DMS114 treated with DMSO at 0.1 percent for 48 hours (cell line): ENCODE results near the gene XXYLT1.
"Not testable (repeated sequence)": the region's sequence is repeated elsewhere in the genome, so short reads cannot be mapped to it uniquely, and the experiment has no call there.

Experiments
- DNase-seq: peaks from one replicate; lab custom pipeline; 2025; ENCODE audit not compliant: unreplicated experiment; lab: John Stamatoyannopoulos, UW

The XXYLT1 gene

DNA sequence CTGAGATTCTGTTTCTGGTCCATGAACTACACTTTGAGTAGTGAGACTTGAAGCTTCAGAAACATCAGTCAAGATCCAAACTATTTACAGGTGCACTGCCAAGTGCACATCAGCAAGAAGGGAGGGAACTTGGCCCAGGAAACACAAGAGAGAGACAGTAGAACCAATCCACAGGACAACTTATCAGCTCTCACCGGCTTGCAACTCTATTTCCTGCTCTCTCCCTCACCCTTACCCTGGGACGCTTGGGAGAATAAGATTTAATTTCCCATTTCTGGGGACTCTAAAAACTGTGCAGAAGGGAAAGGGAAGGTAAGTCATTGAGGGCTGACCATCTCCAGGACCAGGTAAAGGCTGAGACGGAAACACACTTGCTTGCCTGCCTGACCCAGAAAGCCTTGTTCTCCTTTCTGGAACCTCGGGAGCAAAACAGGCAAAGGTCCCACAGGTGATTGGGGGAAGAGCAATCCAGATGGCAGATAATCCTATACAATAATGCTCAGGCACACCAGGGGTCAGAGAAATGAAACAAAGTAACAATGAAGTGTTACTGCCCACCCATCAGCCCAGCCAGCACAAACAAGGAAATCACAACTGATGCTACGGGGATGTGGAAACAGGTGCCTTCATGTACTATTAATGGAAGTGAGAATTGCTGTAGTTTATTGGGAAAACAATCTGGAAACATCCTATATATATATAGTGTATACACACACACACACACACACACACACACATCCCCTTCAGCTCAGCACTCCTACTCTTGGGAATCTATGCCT lies 154.4 kb downstream of the XXYLT1 start:
- no peak for DNase-seq

DNA sequence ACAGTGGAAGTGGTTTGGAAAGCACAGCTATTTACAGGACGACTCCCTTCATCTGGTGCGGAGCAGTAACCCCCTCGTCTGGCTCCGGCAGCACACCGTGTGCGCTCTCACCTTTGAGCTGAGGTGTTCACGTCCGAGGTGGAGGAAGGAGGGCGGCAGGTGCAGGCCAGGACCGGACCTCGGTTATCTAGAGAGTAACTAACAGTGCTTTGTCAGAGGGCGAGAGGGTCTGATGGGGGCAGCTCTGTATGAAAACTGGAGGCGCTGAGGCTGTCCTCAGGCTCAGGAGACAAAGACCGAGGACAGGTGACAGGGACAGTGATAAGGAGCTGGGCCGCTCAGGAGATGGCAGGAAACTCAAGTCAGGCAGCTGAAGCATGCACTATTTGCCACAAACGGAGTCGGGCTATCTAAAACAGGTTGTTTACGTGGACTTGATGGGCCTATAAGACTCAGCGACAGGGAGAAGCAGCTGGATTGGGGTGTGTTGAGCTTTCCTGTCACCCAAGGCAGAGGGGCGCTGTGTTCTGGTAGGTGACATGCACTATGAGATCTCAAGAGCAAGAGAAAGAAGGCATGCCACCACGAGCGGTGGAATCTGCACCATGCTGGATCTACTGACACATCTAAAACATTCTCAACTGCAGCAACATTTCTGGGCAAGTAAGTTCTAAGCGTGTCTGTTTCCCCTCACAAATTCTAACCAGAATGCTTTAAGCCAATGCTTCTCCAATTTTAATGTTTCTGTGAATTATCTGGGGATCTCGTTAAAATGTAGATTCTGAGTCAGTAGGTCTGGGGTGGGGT lies 155.2 kb downstream of the XXYLT1 start:
- DNase-seq, result no peak

DNA sequence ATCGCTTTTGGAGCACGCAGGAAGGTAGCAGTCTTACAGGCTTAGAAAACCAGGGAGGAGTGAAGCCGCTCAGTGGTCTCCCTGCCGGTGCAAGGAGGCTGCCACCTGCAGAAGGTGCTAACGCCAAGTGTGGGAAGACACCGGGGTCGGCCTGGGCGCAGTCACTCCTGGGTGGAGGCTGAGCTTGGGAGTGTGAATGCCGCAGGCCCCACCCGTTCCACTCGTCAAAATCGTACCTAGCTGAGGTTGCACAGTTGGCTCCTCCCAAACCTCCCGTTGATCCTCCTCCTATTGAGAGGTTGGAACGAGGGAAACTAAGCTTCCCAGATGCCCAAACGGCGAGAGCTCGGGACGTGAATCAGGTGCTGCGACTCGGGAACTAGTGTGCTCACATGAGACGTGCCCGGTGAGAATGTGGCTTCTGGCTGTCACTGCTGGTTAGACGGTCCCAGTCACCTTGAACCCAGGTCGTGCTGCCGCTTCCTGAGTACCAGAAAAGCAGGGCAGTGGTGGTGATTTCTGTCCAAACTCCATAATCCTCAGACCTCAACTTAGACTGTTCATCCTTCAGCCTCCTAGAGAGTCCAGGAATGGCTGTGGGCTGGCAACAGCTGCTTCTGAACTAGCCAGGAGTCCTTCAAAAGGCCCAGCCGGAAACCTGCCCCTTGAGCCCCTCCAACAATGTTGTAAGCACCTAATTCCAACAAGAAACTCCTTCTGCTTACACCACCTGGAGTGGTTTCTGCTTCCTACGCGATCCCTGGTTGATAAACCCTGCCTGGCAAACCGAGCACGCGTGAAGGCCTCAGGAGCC lies 156.0 kb downstream of the XXYLT1 start:
- DNase-seq, result no peak

DNA sequence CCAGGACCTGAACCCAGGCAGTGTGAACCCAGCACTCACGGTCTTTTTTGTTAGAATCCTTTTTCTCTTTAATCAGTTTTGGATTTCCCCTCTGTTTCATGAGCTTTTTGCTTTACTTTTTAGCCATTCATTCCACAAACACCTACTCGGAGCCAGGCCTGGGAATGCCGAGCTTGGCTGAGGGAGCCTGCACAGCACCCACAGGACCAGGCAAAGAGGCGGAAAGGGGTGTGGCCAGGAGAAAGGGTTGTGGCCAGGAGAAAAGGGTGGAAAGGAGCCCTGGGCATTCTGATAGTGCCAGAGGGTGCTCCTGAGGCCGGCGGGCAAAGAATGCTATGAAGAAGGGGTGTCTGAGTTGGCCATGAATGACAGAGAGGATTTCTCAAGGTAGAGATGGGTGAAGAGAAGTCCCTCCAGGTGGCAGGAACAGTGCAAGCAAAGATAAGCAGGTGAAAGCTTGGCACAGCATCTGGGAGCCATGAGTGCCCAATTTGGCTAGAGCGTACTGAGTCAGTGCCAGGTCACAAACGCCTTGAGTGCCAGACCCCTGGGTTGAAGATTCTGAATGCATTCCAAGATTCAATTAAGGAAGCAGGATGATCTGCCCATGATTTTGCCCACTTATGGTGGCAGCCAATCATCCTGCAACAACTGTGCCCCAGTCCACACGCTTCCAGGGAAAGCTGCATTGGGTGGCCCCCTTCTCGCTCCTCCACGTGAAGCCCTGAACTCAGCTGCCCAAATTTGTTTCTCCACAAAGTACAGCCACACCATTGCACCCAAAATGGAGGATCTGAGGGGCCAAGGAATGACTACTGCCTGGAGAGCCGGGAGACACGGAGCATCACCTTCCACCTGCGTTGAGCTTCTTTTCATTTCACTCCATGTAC lies 157.2 kb downstream of the XXYLT1 start:
- no peak for DNase-seq

DNA sequence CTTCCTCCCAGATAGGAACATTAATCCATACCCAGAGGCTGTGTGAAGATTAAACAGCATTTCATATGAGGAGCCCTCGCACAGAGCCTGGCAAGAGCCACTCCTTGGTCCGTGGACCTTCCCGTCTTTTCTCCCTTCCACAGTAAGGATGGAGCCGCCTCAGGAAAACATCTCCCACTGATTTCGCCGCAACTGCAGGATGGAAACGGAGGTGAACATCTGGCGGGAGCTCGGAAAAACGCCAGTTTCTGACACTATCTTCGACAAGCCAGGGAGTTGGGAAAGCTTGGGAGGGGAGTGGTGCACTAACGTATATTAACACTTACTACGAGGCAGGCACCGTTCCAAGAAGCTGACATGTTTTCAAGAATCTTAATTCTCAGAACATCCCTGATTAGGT lies 157.9 kb downstream of the XXYLT1 start:
- DNase-seq, result no peak

DNA sequence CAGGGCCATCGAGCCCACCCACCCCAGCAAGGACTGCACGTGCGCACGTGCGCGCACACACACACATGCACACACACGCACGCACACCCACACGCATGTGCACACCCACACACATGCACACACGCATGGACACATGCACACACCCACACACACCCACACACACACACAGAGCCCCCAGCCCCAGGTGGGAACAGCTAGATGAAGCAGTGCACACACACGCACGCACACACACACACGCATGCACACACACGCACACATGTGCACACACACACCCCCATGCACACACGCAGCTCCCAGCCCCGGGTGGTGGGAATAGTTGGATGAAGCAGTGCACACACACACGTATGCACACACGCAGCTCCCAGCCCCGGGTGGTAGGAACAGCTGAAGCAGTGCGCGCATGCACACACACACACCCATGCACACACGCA lies 158.6 kb downstream of the XXYLT1 start:
- no peak for DNase-seq

DNA sequence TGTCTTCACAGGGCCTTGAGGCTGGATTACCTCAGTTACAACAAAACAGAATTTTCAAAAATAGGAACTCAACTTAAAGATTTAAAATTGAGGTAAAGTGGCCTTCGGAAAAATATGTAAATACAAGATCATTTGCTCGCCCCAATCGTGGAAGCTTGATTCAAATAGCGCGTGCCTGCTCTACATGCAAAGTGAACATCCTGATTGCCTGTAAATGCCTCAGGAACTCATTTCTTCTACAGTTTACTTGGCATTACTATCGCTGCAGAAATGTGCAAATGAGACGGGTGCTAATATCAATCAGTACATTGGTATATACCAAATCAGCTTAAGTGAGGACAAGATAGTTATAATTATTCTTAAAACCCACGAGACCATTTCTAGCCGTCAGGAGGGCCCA lies 159.2 kb downstream of the XXYLT1 start:
- no peak for DNase-seq

DNA sequence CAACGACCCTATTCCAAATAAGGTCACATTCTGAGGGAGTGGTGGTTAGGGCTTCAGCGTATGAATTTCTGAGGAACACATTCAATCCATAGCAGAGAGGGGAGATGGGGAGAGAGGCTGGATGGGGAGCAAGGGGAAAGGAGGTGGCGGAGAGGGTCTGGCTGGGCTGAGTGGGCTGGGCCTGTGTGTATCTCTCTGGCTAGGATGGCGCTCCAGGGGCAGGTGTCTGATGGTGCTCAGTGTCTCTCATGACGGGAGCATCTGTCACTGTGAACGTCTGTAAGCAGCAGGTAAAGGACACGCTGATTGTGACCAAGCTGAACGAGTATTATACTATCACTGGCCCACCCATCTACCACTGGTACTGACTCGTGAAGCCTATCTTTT lies 159.6 kb downstream of the XXYLT1 start:
- no peak for DNase-seq

DNA sequence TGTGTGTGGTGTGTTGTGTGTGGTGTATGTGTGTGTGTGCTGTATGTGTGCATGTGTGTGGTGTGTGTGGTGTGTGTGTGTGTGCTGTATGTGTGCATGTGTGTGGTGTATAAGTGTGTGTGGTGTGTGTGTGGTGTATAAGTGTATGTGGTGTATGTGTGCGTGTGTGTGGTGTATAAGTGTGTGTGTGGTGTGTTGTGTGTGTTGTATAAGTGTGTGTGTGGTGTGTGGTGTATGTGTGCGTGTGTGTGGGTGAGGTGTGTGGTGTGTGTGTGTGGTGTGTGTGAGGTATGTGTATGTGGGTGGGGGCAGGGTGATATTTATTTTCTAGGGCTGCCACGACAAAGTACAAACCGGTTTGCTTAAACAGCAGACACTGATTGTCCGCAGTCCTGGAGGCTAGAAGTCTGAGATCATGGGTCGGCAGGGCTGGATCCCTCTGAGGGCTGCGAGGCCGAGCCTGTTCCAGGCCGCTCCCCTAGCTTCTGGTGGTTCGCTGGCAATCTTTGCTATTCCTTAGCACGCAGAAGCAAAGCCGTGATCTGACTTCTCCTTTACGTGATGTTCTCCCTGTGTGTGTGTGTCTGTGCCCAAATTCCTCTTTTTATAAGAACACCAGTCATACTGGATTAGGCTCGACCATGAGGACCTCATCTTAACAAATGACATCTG lies 160.2 kb downstream of the XXYLT1 start:
- DNase-seq, result no peak

DNA sequence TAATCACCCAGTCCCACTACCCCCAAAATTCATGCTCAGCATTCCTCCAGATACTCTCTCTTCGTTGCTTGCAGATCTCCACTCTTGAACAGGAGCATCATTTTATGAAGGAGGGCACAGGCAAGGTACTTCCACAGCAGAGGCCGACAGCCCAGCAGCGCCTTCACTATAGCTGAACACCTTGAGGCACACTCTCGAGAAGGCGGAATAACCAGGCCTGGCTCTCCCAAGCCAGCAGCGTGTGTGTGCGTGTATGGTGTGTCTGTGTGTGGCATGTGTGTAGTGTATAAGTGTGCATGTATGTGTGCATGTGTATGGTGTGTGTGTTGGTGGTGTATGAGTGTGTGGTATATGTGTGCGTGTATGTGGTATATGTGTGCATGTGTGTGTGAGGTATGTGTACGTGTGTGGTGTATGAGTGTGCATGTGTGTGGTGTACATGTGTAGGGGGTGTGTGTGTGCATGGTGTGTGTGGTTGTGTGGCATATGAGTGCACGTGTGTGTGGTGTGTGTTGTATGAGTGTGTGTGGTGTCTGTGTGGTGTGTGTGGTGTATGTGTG lies 161.8 kb downstream of the XXYLT1 start:
- DNase-seq, result no peak

DNA sequence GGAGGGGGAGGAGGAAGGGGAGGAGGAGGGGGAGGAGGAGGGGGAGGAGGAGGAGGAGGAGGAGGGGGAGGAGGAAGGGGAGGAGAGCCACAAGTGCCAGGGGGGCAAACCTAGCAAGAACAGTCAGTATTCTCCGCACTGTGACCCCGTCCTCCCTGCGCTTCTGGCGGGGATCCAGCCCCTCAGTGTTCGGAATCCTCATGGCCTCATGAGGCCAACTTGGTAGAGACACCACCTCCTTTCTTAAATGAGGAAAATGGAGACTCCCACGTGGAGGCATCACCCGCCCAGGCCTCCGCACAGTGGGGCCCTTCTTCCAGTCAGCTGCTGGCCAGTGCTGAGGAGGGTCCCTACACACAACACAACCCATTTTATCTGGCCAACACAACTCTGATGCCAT lies 163.4 kb downstream of the XXYLT1 start:
- DNase-seq, result no peak

DNA sequence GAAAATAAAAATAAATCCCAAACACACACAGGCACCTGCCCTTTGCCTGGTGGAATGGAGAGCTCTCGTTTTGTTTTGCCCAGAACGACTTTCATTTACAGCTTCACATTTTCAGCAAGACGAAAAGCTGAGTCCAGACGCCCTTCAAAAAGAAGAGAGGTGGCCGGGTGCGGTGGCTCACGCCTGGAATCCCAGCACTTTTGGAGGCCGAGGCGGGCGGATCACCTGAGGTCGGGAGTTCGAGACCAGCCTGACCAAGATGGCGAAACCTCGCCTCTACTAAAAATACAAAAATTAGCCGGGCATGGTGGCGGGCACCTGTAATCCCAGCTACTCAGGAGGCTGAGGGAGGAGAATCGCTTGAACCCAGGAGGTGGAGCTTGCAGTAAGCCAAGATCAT lies 163.9 kb downstream of the XXYLT1 start:
- not testable (repeated sequence) for DNase-seq

DNA sequence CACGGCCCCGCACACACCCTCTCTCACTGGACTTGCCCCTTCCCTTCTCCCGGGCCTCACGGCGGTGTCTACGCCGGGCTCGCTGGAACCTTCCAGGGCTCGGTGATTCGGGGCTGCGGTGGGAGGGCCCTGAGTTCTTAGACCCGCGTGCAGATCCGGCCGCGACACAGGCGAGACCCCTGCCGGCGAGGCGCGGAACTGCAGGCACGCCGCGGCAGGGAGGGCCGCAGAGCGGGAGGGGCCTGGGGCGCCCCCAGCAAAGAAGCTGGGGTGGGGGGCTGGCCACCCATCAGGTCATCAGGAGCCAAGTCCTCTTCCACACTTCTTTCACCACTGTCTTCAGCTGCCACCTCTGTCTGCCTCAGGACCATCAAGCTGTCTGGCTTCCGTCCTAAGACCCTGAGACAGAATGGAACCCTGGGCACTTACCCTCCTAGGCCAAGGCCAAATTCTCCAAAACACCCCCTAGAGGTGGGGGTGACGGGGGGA lies 164.5 kb downstream of the XXYLT1 start:
- DNase-seq, result no peak

DNA sequence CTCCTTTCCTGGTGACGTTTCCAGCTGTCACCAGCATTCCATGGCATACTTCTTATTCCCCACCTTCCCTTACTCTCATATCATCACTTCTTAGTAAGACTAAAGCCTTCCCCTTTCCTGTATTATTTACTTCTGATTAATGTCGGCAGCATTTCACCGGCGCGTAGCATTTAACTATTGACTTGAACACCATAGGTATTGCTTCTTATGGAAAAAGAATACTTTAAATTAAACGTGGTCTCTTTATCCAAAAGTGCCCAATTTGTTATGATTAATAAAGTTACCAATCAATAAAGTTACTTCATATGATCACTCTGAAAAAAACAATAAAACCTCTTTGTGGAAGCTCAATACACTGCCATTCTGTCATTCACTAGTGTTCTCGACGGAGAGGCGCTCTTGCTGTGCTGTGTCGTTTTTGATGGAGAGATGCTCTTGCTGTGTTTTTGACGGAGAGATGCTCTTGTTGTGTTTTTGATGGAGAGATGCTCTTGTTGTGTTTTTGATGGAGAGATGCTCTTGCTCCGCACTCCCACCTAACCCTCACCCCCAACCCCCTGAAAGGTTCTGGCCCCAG lies 165.0 kb downstream of the XXYLT1 start:
- no peak for DNase-seq

DNA sequence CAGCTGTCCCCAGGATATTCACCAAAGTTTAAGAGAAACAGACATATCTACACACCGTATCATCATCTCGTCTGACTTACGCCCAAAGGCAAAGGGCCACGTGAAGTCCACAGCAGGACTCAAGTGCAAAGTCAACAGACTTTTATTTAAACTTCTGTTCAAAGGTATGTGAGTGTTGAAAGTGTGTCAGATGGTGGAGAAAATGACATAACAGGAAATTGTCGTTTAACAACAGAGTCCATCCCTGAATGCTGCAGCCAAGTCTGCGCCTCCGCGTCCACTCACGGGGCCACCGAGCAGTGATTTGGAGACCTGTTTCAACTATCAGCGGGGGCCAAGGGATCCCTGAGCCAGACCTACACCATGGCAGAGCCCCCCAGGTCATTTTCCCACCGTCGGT lies 165.6 kb downstream of the XXYLT1 start:
- DNase-seq, result no peak

DNA sequence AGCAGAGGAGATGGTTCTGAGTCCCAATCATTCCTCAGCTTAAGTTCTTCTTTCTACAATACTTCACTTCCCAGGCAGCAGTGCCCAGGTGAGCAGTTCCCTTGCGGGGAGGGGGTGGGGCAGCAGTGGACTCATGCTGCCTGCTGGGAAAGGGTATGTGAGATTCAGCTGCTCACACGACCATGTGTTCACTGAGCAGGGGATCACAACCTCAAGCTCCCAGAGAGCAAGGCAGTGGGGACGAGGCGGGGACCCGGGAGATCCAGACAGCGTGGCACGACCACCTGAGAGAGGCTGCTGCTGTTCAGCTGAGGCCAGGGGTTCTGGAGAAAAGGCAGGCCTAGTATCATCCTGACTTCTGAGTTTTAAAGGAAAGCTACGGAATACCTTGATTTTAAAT lies 166.6 kb downstream of the XXYLT1 start:
- no peak for DNase-seq

DNA sequence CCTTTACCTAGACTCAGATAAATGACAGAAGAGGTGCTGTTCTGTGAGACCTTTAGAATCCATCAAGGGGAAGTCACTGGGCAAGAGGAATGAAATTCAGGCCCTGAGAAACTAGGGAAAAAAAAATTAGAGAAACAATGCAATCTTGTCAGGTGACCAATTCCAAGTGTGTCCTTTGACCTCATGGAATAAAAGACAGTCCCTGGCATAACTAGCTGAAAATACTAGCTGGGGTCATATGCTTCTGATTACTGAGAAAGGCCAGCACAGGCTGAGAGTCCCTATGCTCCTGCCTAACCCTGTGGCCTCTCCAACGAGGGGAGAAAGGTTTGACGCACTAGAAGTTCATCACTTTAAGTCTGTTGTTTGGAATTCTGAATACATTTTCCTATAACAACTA lies 167.3 kb downstream of the XXYLT1 start:
- DNase-seq, result no peak

DNA sequence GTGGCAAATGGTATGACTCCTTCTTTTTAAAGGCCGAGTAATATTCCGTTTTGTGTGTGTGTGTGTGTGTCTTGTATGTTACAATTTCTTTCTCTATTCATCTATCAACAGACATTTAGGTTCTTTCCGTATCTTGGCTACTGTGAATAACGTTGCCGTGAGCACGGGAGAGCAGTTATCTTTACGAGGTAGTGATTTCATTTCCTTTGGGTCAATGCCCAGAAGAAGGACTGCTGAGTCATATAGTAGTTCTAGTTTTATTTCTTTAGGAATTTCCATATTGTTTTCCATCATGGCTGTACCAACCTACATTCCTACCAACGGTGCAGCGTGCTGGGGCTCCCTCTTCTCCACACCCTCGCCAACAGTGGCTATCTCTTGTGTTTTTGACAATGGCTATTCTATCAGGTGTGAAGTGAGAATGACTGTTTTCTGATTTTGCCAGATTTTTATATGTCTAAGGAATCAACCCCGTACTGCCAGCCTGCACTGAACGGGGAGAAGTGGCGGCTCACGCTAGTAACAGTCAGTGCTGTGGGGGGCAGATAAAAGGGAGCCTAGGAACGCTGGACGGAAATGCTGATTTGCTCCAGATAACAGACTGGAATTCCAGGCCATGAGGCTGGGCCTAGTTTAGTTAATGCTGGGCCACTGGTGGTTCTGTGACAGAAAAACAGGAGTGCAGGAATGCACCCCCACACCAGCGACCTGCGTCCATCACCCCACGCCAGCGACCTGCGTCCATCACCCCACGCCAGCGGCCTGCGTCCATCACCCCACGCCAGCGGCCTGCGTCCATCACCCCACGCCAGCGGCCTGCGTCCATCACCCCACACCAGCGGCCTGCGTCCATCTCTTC lies 168.1 kb downstream of the XXYLT1 start:
- no peak for DNase-seq
